GM21367 (cell line): ENCODE measurements around the gene STARD10.
"Not testable (repeated sequence)": the region's sequence is repeated elsewhere in the genome, so short reads cannot be mapped to it uniquely, and the experiment has no call there.

ENCODE experiments used
- ATAC-seq: cut with Tn5 transposase; IDR thresholded peaks from one replicate; pipeline ENCODE4 v1.9.1; 2021; ENCODE audit not compliant: unreplicated experiment

The STARD10 gene, protein sequence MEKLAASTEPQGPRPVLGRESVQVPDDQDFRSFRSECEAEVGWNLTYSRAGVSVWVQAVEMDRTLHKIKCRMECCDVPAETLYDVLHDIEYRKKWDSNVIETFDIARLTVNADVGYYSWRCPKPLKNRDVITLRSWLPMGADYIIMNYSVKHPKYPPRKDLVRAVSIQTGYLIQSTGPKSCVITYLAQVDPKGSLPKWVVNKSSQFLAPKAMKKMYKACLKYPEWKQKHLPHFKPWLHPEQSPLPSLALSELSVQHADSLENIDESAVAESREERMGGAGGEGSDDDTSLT

DNA sequence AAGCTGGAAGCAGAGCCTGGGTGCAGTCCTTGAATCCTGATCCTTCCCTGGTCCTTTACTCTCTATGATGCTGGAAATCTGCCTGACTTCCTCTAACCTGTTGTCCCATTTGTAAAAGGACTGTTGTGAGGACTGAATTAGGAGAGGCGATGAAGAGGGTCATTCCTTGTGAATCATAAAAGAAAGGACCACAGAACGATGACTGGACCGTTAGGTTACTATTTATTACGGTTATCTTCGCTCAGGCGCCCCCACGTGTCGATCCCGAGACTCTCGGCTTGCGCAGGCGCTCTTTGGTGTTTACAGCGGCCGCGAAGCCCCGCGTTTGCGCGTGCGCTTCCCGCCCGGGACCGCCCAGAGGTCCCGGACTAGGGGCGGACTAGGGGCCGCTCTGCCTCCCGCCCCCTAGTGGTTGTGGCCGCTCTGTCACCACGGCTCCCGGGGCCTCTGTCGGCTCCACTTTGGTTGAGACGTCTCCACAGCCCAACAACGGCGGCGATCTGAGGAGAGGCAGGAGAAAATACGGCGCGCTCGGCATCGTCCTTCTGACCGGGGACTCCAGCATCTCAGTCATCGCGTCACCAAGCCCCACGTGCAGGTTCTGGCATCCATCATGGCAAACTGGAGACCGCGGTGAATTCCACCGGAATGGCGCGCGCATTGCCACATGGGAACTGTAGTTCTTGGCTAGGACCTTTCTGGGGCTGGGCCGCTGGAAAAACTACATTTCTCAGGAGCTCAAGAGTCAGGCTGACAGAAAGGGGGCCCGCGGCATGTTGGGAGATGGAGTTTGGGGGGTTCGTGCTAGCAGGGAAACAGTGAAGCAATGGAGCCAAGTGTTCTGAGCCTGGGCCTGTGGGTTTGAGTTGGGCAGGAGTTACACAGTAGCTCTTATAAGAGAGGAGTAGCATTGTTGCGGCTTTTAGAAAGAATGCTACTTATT is at the start of gene STARD10:
TSS of gene STARD10 (minus strand) at position 623 of the 943 bp plus-strand sequence. CDS start 12,866 bp downstream, outside the sequence.
- peak; percentile 70 for ATAC-seq

DNA sequence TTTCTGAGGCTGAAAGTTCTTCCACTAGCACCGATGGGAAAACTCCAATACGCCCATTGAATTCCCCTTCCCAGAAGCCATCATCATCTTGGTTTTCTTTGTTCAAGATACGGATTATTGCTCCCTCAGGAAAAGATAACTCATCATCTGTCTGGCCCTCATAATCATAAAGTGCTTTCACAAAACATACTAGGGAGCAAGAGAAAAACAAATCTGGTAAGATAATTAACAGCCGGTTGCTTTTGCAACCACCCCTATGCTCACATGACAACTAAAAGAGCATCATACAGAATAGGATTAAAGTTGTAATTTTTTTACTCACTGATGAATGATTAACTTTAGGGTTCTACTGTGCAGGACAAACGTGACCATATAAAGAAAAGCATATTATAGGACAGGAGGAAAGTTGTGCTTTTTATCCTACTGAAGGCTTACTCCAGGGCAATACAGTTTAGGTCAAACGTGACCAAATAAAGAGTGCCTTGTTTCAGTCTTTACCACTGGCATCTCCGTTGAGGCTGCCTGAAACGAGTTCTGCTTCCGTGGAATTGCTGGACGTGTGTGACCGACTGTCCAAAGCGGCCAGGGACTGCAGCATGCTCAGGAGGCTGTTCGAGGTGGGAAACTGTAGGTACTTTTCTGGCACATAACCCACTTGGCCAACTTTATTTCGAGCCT is 48.9 kb upstream of the STARD10 start:
- ATAC-seq: no peak

- ATAC-seq: no peak
These were observed 48.3 kb upstream of the STARD10 start for GRCh38 chr11:72842126-72842525.

DNA sequence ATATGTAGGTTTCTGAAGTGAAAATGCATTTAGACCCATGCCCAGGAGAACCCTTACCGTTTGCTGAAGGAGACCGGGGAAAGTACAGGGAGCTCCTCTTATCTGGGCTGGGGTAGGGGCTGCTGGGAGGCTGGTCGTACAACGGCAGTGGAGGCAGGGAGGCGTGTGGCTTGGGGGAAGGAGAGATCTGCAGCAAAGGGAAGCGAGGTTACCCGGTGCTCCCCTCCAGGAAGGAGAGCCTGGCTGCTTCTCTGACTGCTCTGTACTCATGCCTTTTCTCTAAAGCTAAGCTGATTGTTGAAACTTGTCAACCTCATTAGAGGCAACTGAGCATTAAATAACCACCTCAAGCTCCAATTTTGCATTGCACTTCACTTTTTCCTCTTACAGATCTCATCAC is 47.5 kb upstream of the STARD10 start:
- ATAC-seq: no peak

DNA sequence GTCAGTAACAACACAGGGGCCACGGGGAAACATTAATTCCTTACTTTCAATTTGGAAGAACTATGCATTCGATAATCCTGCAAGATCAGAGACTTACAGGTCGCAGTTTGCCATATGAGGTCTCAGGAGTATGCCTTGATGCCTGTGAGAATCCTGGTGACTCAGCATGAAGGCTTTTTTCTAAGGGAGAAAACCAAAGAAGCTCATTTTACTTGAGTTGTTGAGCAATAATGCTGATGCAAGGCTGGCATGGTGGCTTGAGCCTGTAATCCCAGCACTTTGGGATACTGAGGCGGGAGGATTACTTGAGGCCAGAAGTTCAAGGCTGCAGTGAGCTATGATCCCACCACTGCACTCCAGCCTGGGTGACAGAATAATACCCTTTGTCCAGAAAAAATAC is 46.9 kb upstream of the STARD10 start:
- ATAC-seq: no peak

- no peak for ATAC-seq
These were observed 45.0 kb upstream of the STARD10 start for GRCh38 chr11:72838691-72839305.

DNA sequence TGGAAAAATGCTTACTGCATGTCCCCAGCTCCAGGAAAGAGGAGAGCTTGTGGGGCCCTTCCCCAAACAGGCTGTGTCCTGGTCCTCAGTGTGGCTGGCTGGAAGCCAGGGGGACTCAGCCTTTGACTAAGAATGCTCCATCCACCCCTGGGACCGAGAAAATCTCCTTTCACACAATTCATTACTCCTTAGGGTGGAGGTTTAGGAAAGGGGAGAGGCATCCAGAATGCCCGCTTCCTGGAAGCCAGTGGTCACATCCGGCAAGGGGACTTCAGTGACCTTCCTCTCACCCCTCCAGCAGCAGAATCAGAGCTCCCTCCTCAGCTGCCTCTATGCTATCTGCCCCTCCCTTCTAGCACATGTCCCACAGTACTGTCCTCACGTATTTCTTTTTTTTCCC is 42.3 kb upstream of the STARD10 start:
- ATAC-seq: no peak

DNA sequence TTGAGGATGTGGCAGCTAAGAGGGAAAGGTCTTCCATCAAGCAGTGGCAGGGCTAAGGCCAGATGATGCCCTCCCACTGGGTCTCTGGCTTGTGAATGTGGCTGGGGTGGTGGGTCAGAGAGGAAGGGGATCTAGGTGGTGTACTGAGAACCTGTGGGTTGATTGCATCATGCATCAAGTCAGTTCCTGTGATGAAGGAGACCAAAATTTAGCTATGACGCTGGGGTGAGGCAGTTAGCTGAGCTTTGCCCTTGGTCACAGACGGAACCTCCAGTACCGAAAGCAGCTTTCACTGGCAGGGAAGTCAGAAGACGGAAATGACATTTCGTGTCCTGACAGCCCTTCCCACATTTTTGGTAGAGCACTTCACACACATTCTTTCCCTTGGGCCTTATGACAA is 41.1 kb upstream of the STARD10 start:
- no peak for ATAC-seq

GRCh38 chr11:72833811-72834493 is 40.1 kb upstream of the STARD10 start:
- ATAC-seq: no peak

- ATAC-seq: no peak
These were observed 39.4 kb upstream of the STARD10 start for GRCh38 chr11:72833083-72833733.

DNA sequence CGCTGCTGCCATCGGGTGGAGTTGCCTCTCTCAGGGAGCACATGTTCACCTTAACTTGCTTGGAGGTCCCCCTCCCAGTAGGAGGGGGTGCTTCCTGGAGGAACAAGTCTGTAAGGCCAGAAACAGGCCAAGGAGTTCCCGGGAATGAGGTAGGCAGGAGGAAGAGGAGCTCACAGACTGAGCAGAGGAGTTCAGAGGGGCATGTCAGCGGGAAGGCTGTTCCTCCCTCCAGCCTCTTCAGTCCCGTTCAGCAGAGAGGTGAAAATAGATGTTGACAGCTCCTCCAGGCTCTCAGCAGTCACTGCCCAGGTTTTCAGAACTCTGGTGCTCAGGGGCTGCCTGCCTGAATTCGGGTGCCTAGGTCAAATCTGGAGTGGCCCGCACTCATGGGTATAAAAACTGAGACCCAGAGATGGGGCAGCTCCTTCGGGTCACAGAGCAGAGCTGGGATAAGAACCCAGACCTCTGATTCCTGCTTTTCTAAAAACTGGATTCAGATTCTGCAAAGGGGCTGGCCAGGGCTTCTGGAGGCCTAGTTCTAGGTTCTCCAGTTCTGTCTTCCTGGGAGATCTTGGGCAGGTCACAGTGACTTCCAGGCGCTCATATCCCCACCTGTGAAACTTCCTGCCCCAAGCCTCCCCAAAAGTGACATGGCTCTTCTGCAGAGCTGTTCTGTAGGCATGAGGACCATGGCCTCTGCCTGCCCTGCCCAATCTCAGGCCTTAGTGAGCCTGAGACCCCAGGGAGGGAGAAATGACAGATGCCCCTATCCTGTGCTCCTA is 38.6 kb upstream of the STARD10 start:
- ATAC-seq: no peak

DNA sequence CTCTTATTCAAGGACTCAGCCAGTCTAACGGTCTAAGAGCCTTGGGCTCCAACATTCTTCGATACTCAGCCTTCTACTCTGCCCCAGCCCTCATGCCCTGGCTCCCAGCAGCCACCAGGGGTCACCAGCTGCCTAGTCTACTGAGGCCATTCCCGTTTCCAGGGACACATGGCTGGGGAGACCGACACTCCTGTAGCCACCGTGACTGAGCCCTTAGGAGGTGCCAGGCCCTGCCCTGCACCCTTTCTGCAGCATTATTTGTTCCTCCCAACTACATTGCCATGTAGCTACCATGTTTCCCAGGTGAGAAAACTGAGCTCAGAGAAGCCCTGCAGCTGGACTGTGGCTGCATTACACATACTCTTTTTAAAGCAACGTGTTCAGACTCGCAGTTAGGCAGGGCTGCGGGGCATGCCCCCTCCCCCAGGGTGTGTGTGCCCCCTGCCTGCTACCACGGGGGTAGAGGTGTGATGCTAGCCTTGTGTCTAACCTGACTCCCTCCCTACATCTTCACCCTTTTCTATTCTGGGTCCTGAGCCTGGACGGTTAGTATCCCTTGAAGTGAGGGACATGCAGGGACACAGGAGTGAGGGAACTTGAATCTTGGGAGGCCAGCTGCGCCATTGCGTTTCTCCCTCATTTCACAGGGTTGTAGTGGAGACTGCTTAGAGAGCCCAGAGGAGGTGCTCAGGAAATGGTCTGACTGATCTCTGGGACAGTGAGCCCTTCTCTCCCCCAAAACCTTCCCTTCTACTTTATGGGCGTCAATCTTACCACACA is 37.9 kb upstream of the STARD10 start:
- no peak for ATAC-seq

- ATAC-seq: no peak
These were observed 36.2 kb upstream of the STARD10 start for GRCh38 chr11:72829884-72830533.

GRCh38 chr11:72829178-72829577 is 35.3 kb upstream of the STARD10 start:
- ATAC-seq: no peak

GRCh38 chr11:72828692-72829101 is 34.9 kb upstream of the STARD10 start:
- ATAC-seq: no peak

- ATAC-seq: no peak
These were observed 34.3 kb upstream of the STARD10 start for GRCh38 chr11:72828081-72828567.

DNA sequence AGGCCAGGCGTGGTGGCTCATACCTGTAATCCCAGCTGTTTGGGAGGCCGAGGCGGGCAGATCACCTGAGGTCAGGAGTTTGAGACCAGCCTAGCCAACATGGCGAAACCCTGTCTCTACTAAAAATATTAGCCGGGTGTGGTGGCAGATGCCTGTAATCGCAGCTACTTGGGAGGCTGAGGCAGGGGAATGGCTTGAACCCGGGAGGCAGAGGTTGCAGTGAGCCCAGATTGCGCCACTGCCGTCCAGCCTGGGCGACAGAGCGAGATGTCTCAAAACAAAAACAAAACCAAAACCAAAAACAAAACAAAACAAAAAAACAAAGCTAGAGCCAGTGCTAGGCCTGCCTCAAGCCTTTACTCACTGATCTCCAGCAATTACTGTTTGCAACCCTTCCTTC is 33.8 kb upstream of the STARD10 start:
- not testable (repeated sequence) for ATAC-seq
